KG1 (cell line): Measurements from ENCODE around the gene LSAMP.

ENCODE experiments used
- DNase-seq: peaks from one replicate; lab custom pipeline; 2025; lab: John Stamatoyannopoulos, UW

LSAMP gene

DNA sequence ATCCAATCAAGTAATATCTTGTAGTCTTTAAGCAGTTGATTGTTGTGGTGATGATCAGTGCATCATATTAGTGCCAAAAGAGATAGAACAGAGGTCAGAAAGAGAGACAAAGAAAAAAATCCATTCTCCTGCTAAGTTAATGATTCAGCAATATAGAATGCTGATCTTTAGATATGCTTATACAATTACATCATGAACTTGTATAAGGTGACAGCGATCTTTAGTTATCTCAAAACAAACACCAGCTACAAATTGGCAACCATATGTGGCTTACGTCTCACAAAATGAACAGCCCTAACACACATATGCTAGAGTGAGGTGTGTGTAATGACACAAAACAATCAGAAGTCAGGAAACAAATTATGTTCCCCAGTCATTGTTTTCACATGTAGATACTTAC lies 12.5 kb downstream of the LSAMP start:
- no peak for DNase-seq

DNA sequence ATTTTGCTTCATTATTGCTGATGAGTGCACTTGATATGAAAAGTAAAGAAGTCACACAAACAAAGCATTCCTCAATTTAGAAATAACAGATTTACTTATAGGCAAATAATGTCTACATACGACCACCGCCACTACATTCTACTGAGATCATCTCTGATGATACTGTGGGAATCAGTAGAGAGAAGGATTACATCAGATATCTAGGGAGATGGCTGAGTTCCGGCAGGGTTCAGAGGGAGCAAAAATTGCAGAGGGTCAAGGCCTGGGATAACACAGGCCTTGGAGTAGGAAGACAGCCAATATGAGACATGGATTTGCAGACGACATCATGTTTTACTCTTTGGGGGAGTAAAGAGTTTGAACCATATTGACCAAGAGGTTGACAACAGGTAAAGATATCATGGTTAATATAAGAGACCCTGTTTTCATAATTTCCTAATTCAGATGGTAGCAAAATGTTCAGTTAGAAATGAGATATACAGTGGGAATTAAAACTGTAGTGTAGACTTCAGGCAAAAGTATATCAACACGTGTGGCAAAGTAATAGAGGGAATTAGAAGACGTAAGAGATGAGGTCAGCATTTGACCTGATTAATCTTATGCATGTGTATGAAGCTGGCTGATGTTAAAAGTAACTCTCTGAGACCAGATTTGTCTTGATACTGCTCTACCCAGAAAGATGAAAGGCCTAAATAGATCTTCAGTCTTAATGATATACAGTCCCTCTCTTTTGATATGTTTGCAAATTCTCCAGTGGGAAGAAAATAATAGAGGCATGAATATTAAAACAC lies 15.6 kb downstream of the LSAMP start:
- DNase-seq: no peak

DNA sequence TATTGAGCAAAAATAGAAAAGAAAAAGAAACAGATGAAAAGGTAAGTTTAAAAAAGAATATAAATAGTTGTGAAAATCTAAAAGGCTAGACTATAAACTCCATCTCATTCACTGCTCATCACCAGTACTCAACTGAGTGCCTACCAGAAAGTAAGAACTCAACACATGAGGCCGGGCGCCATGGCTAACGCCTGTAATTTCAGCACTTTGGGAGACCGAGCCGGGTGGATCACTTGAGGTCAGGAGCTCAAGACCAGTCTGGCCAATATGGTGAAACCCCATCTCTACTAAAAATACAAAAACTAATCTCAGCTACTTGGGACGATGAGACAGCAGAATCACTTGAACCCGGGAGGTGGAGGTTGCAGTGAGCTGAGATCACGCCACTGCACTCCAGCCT lies 19.3 kb downstream of the LSAMP start:
- DNase-seq: no peak

DNA sequence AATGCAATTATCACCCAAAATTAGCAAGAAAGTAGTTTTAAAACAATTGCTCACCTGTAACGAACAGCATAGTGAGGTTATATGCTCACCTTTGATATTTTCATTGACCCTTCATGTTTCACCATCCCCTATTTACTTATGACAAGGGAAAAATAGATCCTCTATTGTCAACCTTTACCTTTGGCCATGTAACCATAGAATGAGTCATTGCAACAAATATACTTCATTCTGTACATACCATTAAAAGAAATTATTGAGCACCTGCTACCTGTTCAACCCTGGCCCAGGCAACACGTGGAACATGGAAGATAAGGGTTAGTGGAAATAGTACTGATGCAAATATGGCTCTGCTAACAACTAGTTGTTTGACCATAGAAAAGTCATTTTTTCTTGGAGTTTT lies 20.2 kb downstream of the LSAMP start:
- DNase-seq: no peak

DNA sequence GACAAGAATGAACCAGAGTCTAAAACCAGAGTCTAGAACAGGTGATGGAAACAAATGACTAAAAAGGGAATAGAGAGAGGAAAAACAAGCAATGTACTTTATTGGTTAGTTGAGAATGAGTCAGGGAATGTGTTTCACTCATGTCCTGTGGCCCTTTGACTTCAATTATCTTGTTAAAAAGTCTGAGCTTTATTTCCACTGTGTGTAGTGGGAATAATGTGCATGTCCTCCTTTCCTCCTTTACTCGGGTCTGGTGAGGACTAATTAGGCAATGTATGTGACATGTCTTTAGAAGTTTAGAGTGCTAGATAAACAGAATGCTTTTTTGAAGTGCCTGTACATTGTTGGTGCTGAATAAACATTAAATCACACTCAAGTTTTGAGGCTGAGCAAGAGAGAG lies 21.3 kb downstream of the LSAMP start:
- DNase-seq: no peak

DNA sequence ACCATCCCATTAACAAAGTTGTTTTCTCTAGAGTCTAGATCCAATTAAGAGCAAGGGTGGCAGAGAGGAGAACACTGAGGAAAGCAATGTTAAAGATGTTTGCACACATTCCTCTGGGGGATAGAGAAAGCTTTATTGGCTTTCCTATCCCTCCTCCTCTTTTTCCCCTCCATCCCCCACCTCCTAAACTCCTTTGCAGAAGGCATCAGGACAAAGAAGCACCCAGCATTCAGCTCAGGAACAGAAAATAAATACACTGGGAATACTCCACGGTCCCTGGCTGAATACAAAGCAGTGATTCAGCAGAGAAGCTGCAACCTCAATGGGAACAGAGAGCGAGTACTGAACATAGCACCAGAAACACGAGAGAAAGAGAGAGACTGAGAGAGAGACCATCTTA lies 21.9 kb downstream of the LSAMP start:
- DNase-seq: no peak

DNA sequence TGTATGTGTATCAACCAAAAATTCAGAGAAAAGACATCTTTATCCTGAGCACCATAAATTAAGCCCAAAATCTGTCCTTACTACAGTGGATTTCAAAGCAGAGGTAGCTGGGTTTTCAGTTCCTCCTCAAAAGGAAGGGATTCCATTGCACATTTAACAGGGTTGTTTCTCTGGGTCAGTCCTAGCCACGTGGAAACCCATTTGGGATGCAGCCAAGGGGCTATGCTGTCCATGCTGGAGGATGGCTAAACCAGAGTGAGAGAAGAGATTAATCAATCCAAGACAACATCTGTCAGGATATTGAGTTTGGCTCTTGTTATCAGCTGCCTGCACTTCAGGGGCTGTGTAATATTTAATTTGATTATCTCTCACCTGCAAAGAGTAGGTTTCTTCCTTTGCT lies 28.1 kb downstream of the LSAMP start:
- no peak for DNase-seq

DNA sequence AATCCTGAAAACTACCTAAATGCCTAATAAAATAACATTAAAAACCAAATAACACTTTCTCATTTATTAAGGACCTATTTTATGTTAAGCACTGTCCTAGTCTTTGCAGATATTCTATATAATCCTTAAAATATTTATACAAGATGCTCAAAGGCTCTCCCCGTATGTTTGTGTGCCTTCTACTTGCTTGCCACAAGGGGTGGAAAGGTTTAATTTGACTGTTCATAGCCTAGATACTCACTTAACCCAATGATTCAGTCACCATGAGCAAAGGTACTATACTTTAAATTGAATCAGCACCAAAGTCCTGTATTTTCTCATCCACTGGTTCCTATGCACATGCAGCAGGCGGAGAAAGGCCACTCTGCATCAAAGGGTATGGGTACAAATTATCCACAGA lies 32.0 kb downstream of the LSAMP start:
- no peak for DNase-seq

DNA sequence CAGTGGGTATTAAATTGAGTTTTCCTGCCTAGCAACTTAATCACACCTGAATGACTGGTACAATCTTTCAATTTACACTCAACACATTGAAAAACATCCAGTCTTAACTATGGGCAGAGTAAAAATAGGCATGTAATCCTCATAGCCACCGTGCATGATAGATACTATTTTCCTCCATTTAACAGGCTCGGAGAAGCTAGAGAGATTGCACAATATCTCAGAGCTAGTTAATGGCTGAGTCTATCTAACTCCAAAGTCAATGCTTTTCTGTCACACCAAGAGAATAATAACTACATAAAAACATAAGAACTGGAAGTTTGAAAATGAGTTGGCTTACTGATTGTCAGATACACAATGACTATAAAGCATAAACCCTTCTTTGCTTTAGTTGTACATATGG lies 36.8 kb downstream of the LSAMP start:
- DNase-seq: no peak

DNA sequence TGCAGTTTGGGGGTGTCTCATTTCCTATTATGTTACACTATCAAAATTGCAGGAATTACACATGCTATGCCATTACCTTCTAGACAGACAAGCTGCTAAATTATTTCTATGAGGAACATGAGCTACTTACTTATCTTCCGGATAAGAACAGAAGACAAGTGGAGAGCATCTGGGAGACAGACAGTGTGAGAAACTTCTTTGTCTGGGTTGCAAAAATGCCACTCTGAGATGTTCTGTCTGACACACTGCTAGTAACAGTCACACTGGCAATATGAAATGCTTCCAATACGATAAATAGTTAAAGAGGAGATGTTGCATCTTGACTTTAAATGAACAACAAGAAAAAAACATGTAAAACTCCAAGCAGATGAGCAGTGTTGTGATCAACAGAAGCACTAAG lies 40.1 kb downstream of the LSAMP start:
- DNase-seq: no peak

DNA sequence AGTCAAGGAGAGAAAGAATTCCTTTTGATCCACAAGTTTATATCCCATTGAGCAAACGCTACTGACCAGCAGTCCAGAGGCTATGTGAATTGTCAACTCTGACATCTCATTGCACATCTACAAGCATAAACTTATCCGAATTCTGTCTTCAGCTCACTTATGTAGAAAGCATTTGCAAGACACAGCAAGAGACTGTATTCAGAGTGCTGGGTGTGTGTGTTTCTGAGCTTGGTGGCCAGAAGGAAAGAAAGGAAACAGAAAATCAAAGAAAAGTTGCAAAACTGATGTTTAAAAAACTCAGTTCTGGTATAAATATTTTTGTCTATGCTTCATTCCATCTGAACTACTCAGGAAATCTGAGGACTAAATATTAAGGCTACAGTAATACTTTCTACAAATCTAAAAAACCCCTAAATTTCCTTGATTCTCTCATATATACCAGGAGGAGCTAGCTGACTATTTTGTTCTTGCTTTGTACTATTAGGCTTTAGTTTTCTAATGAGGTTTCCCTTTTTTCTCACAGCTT lies 45.5 kb downstream of the LSAMP start:
- DNase-seq: no peak

DNA sequence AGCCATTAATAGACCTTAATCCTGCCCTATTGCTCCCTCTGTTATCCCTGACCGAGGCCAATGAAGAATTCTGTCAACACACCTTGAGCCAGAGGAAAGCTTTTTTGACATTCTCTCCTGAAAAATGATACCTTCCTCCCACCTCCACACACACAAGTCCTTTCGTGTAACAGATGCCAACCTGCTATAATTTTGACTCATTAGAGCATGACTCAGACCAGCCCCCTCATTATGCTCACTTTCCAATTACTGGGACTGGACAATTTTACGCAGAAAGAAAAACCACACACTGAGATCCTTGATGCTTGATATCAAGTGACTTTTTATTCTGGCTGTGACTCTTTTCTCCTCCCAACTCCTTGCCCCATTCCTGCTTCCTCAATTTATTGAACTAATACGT lies 50.9 kb downstream of the LSAMP start:
- no peak for DNase-seq

DNA sequence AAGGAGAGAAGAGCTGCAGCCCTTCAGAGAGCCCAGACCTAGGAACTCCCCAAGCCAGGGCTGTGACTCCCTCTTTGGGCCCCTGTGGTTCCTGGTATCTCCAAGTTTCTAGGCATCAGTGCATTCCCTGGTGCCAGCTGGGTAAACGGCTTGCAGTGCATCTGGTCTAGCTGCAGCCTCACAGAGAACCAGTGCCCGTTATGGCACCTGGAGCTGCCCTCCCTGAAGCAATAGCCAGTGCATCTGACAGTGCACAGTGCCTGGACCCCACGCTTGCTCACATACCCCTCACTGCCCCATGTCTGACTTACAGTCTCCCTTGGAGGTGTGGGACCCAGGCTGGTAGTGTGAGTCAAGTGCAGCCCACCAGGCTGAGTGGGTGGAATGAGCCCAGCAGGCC lies 52.1 kb downstream of the LSAMP start:
- DNase-seq: no peak

DNA sequence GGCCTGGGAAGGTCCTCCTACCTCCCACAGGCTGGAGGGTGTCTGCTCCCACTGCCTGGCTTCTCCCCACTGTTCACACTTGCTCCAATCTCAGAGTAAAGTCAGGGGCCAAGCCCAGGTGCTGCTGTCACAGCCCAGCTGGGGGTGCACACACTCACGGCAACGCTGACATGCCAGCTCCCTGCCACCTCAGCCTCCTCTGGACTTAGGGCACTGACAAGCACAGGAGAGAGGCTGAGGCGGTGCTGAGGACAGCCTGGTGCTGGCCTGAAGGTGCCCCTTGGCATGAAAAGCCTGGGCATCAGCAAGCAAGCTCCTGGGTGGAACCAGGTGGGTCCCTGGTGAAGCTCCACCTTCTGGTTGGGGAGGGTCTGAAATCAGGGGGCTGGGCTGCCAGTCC lies 53.0 kb downstream of the LSAMP start:
- DNase-seq: no peak

DNA sequence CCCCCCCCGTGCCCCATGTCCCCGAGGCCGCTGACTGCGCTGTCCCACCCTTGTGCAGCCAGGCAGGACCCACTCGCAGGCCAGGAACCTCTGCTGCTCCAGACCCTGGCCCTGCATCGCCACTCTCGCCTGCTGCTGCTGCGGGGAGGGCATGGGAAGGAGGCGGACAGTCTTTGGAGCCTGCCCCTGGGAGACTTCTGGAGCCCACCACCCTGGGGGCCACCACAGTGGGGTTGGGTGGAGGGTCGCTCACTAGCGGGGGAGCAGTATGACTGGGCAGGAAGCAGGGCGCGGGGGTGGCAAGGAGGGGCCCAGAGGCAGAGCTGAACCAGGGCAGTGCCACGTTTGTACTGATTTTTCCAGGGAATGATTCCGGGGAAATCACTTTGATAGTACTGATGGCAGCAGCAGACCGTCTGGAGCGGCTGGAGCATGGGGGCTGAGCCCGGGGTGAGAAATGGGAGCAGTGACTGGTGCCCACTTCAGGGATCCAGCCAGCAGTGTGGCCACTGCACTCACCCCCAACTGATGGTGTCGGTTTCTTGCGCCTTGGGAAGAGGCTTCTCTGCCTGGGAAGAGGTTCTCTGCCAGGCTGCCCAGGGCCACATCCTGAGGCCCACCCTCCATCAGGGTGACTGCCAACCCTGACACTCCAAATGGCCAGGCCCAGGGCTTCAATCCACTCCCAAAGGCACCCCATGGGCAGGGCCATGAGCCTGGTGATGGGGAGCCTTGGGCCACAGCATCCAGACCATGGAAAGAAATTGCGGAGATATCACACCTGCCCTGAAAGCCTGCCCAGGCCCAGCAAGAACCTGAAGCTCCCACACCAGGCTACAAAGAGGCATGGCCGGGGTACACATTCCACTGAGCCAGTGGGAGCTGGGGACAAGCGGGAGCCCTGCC lies 53.7 kb downstream of the LSAMP start:
- no peak for DNase-seq

DNA sequence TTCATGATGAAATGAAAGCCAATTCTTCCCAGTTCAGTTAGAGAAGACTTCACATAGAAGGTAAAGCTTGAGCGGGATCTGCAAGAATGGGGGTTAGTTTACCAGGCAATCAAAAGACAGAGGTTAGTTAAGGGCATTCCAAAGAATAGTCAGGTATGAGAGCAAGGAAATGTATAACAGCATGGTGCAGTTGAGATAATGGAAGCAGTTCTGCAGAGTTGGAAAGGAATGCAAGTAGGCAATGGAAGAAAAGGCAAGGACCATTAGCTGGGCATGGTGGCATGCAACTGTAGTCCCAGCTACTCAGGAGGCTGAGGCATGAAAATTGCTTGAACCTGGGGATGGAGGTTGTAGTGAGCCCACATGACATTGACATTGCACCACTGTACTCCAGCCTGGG lies 55.0 kb downstream of the LSAMP start:
- DNase-seq: no peak

DNA sequence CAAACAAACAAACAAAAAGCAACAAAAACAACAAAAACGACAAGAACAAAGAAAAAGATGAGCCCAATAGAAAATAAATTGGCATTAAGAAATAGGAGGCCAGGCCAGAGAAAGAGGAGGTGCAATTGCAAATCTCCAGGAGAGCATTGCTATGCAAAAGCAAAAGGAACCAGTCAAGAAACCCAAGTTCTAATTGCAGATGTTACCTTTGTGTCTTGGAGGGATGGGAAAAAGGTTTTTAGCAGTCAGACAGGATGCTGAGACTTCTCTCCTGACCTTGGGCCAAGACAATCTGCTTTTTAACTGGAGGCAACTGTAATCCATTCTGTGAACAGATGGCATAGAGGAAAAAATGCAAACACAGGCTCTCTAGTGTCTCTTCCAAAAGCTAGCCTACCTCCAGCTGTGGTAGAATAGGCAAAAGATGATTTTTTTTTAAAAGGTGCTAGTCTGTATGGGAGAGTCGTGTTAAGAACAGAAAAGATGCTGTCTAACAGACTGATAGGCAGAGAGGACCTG lies 56.4 kb downstream of the LSAMP start:
- no peak for DNase-seq

DNA sequence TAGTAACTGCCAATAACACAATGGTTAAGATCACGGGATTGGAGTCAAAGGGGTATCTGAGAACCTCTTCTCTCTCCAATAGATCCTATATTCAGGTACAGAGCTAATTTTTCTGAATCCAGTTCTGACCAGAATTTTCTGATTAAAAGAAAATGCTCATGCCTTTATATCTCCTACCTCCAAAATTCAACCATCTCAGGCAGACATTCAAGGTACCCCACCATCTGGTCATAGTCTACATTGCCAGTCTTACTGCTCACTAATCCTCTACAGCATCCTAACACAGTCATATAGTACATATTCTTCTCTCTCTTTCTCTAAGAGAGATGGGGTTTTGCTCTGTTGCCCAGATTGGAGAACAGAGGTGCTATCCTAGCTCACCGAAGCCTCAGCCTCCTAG lies 59.1 kb downstream of the LSAMP start:
- no peak for DNase-seq

DNA sequence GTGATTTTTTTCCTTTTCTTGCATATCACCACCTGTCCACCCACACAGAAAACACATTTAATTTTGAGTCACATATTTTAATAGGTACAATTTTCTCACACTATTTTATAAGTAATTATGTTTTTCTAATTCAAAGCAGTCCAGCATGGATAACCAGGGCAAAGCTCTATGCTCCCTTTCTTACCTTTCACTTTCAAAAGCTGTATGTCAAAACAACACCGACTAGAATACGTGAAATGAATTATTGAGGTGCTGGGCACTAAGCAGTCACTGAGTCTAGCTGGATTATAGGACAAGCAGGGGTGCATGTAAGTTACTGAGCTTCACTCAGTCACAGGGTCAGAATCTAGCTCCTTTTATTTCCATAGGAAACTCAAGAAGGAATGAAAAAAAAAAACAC lies 60.6 kb downstream of the LSAMP start:
- no peak for DNase-seq

DNA sequence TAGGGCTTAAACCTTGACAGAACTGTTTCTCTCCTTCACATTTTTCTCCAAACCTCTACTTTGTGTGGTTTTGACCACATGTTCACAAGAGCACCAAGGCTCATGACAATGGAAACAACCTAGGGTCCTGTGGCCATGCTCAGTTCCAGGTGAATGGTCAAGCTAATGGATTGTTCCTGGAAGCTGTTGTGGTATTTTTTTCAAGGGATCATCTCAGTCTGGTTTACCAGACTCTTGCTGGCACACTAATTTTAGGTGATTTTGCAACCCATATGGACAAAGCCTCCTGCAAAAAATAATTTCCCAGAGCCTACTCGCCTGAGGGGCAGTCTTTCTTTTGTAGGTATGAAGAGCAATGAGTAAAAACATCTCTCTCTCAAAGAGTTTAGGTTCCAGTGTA lies 67.2 kb downstream of the LSAMP start:
- no peak for DNase-seq

DNA sequence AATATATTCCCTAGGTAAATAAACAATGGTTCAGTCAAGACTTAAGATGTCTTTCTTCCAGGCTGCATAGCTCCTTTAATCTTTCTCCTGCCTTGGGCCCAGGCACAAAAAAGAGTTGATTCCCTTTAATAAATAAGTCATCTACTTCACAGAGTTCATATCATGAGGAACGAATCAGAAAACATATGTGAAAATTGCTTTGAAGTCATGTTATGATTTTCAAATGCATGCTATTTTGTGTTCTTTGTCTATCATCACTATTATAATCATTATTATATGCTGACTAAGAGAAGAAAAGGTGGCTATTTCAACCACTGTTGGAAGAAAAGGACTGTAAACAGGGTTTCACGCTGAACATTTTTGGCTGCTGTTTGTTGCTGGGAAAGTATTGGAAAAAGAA lies 70.4 kb downstream of the LSAMP start:
- no peak for DNase-seq

DNA sequence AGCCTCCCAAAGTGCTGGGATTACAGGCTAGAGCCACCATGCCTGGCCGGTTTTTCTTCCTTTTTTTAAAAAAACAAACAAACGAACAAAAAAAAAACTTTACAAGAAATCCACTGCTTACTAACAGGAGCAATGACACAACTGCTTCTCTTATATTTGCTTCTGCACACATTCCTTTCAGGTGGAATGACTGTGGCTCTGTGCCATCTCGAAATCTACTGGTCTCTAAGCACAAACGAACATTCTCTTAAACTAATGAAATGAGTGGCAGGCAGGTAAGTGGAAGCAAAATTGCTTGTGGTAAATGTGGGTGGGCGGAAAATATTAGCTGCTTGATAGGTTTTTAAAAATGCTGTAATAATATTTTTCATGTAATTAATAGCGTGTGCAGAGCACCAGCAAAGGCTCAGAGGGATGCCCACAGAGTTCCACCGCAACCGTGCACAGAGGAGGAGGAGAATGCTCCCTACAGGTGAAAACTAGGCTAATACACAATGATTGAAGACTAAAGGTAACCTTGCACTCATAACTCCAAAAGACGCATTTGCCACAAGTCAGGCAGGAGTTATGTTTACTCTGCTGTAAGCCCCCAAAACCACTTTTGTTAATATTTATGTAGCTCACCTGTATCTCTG lies 77.4 kb downstream of the LSAMP start:
- no peak for DNase-seq

DNA sequence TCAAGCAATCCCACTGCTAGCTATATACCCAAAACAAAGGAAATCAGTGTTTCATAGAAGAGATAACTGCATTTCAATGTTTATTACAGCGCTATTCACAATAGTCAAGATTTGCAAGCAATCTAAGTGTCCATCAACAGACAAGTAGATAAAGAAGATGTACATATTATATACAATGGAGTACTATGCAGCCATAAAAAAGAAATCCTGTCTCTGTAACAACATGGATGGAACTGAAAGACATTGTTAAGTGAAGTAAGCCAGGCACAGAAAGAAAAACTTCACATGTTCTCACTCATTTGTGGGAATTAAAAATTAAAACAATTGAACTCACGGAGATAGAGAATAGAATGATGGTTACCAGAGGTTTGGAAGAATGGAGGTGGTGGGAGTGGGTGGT lies 89.2 kb downstream of the LSAMP start:
- DNase-seq: no peak
